Mammary epithelial cell (primary cell): ENCODE measurements around the gene ABHD5.

ENCODE experiments used
- CTCF ChIP-seq, 2 donors: IDR thresholded peaks in 1 of 2; conservative IDR thresholded peaks in 1 of 2; 2 replicates each; pipeline ENCODE4 v1.5.1; 2011 to 2012; ENCODE audit warnings: inconsistent platforms in 2 of 2, low read length in 2 of 2, mild to moderate bottlenecking in 2 of 2, control low read depth in 1 of 2, low read depth in 1 of 2; ENCODE audit not compliant: insufficient read depth in 1 of 2; ENCODE audit errors: extremely low read depth in 1 of 2
- EZH2 ChIP-seq: IDR thresholded peaks from 2 replicates; pipeline ENCODE4 v1.6.1; 2012; ENCODE audit warnings: low read length, inconsistent platforms, borderline replicate concordance

GRCh38 chr3:43688245-43688650 is 2.5 kb upstream of the ABHD5 start:
- TF ChIP-seq CTCF (conservative IDR thresholded peaks at IDR 0.05 in 1 of 2, IDR thresholded peaks at IDR 0.05 in 1 of 2; ENCODE audit: extremely low read depth in 1 of 2, insufficient read depth in 1 of 2, low read depth in 1 of 2, low read length in 2 of 2) (no peak), EZH2 (no peak)
